Central memory CD4-positive, alpha-beta T cell (primary cell): ENCODE measurements around the gene TMTC3.
A peak's percentile ranks its signal among the peaks of the same experiment; 100 is the strongest.
"Not testable (repeated sequence)": the region's sequence is repeated elsewhere in the genome, so short reads cannot be mapped to it uniquely, and the experiment has no call there.

Source experiments
- DNase-seq: peaks from one replicate; pipeline ENCODE4 v3.0.0; 2022
- total RNA-seq, 3 experiments: gene quantifications; one replicate each; lab custom pipeline; 2026; lab: John Stamatoyannopoulos, UW

Gene TMTC3
- 22.6 to 31.8 (median 27.4) reads per million in 3 experiments for total RNA-seq

GRCh38 chr12:88141774-88142609, at the start of gene TMTC3, which contains the start of gene CEP290:
Gene TMTC3 (plus strand): TSS chr12:88142307. CDS start chr12:88148316, 6,009 bp downstream.
Gene CEP290 (minus strand): TSS chr12:88142088. CDS start chr12:88141307, 781 bp downstream.
- DNase-seq = peak; percentile 96

DNA sequence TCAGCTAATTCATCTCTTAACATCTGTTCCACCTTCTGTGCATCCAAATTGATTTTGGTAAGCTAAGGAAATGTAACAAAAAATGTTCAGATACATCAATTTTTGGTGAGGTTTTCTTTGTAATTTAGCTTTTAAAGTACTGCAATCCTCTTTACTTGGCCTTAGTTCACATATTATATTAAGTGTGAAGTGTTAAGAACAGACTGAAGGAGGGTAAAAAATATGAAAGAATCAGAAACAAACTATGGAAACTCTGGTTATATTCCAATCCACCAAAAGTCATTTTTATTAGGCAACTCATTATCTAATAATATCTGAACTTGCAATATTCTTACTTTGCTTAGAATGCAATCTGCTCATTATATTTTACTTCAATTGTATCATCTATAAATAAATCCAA, 49.3 kb upstream of the TMTC3 start:
- no peak for DNase-seq

- no peak for DNase-seq
These were observed 48.5 kb upstream of the TMTC3 start for GRCh38 chr12:88093573-88093972.

- no peak for DNase-seq
These were observed 34.1 kb upstream of the TMTC3 start for GRCh38 chr12:88108021-88108420.

DNA sequence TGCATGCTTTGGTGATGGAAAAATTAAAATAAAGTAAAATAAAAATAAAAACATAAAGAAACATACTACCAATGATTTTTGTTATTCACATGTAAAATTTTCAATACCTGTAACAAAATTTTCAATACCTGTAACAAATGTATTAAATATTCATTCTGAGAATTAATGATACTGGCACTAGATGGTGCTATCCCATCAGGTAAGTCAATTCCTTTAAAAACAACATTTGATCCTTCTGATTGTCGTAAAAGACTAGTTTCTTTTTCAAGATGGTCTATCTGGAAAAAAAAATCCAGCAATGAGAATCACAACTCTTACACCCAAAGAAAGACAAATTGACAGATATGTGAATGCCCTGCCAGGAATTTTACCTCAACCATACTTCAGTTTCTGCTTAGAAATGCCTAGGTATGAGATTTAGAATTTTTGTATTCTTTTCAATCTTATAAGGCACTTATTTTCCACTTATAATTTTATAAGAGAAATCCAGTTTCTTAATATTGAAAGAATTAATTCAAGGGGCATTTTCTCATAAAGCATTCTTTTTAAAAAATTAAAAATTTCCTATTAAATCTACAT, 30.9 kb upstream of the TMTC3 start:
- peak; percentile 26 for DNase-seq

DNA sequence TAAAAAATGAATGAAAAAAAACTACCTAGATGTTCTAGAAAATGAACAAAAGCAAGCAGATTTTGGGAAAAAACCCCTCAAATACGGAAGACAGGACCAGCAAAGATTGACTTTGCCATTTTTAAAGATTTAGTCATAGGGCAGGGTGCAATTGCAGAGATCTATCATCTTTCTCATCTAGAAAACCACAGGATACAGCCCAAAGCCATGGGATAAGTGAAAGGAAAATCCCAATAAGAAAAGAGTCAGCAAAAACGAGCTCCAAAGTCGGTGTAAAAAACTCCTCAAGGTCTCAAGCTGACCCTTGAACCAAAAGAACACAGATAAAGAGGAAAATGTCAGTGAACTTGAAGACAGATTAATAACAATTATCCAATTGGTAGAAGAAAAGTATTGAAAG, 28.2 kb upstream of the TMTC3 start:
- DNase-seq = no peak

- no peak for DNase-seq
These were observed 19.4 kb upstream of the TMTC3 start for GRCh38 chr12:88122666-88123065.

- DNase-seq = no peak
These were observed 15.0 kb upstream of the TMTC3 start for GRCh38 chr12:88127099-88127498.

DNA sequence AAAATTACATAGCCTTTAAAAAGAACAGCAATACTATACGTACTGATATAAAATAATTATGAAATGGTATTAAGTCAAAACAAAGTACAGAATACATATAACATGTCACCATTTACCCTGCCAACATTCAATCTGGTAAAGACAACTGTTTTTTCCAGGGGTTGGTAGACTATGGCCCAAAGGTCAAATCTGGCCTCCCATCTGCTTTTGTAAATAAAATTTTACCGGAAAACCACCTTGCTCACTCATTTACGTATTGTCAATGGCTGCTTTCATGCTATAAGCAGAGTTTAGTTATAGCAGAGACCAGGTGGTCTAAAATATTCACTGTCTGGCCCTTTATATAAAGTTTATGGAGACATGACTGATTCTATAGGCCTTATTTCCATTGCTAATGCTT, 14.3 kb upstream of the TMTC3 start:
- DNase-seq = no peak

DNA sequence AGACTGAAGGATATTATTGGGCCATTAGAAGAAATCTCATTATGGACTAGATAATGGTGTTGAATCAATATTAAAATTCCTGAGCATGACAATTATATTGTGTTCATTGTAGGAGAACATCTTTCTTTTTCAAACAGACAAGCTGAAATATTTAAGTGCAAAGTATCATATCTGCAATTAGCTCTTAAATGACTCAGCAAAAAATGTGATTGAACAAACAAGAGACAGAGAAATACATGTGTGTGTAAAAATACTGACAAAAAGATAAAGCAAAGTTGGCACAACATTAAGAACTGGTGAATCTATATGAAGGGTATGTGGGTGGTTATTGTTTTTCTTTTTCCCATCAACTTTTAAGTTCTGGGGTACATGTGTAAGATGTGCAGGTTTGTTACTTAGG, 9.7 kb upstream of the TMTC3 start:
- DNase-seq = no peak

DNA sequence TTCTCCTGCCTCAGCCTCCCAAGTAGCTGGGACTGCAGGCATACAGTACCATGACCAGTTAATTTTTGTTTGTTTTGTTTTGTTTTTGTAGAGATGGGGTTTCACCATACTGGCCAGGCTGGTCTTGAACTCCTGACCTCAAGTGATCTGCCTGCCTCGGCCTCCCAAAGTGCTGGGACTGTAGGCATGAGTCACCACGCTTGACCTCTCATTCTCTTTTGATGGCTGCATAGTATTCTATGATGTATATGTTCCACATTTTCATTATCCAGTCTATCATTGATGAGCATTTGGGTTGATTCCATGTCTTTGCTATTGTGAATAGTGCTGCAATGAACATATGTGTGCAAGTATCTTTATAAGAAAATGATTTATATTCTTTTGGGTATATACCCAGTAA, 8.9 kb upstream of the TMTC3 start:
- DNase-seq = not testable (repeated sequence)

GRCh38 chr12:88139711-88140110, 2.4 kb upstream of the TMTC3 start:
- DNase-seq = not testable (repeated sequence)

DNA sequence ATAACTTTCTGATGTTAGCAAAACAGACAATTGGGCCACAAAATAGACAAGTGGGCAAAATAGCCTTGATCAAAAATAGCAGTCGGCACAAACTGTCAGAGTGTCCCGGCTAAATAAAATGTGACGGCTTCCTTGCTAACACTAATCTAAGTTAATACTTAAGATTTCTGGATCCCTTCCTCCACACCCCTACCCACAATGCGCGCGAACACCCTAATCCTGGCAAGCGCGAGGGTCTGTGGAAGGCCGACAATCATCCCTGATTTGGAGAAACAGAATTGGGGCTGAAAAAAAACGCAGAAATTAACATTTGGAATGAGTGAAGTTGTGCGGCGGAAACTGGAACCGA, 708 bp upstream of the TMTC3 start:
- no peak for DNase-seq

DNA sequence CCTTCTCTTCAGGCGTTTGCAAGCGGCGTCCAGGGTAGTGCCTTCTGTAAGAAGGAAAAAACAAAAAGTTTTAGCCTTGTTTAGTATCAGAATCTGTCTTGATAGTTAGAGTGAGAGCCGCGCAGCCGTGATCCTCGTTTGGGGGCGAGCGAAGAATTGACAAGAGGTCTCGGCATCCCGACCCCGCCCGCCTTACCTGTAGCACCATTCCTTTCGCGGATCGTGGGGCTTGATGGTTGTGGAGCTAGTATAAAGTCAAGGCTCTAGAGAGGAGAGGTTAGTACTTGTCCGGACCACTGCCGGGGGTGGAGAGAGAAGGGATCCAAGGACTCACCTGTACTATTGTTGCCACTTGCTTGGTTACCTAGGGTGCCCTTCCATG, 494 bp downstream of the TMTC3 start:
- DNase-seq = no peak

DNA sequence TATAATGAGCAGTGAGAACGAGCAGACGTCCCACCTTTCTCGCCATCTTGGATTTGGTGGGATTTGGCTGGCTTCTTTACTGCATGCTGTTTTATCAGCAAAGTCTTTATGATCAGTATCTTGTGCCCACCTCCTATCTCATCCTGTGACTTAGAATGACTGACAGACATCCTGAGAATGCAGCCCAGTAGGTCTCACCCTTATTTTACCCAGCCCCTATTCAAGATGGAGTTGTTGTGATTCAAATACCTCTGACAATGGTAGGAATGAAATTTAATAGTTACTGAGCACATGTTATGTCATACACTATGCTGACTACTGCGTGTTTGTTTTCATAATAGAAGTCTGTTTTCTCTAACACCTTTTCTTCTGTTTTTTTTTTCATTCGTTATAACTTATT, 1.9 kb downstream of the TMTC3 start:
- no peak for DNase-seq

DNA sequence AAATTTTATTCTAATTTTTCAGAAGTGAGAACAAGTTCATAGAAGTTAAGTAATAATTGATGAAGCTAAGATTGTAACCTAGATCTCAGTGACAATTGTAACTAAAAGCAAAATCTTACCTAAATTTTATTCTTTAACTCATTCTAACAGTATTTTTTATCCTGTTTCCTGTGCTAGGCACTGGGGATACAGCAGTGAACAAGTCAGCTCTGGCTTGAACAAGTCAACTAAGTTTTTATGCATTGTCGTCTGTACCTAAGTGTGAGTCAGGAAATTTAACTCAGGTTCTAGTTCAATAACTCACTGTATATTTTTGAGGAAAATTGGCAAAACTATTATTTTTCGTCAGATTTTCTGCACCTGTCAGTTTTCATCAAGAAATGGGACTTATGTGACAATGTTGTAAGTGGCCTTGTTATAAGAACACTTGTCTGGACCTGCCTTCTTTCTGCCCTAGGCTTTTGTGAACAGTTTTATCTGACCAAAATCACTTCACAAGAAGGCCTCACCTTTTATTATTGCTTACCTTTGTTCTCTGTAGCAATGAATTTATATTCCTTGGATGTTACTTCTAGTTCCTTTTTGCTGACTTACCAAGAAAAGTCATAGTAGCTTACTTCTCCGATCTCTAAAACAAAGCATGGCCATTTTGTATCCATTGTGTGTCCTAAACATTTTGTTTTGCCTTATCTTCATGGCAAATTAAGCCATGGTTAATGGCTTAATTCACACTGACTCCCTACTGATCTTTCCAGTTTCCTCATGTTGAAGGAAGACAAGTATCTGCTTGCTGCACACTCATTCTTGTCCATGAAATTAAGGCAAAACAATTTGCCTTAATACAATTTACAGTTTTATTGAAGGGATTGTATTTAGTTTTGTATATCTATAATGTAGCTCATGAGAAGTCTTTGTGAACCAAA, 2.7 kb downstream of the TMTC3 start:
- DNase-seq = no peak

DNA sequence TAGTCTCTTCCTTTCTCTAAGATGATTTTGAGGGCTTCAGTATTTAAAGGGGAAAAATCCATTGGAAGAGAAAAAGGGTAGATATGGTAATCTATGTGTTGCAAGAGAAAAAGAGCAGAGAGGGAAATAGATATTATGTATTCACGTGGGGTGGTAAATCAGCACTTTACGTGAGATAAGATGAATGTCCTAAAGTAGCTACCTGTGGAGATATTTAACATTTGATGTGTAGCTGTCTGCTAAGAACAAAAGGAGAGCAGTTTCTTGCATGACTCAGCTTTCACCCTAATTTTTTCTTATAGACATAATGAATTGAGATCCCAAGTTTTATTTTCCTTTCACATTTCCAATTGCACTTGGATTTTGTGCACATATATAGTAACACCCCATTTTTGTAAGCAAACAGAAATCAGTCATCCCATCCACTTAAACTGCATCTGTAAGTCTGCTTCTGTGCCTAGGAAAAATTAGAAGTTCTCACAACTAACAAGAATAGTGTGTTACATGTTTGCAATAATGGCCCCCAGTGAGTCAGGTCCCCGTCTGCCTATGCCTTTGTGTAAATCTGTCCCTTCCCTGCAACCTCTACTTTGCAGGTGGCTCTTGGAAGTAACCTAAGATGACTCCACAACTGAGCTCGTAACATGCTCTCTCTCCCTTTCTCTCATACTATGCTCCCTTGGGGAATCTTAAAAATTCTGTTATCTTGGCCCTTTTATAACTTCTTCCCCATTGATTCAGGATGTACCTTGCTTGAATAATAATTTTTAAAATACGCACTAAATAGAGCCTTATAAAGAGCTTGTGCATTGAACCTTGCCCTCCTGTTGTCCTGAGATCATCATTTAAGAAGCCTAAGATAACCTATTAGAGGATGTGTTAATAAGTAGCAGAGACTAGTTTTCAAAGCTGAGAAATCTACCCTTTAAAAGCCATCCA, 3.7 kb downstream of the TMTC3 start:
- no peak for DNase-seq

GRCh38 chr12:88150063-88150462, 8.0 kb downstream of the TMTC3 start:
- DNase-seq = no peak

DNA sequence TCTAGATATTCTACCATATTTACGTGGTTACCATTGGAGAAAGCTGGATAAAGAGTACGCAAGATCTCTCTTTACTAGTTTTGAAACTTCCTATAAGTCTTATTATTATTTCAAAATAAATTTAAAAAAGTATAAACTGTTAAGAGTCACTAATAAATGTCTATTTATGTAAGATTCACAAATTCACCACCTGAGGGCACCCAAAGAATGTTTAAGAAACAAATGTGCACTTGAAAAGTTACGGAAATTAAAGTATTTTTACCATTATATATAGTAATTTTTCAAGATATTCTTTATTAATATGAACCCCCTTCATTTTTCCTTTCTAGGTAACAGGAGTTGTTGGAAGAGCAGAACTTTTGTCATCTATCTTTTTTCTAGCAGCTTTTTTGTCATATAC, 11.9 kb downstream of the TMTC3 start:
- DNase-seq = no peak

- no peak for DNase-seq
These were observed 14.1 kb downstream of the TMTC3 start for GRCh38 chr12:88156075-88156654.

DNA sequence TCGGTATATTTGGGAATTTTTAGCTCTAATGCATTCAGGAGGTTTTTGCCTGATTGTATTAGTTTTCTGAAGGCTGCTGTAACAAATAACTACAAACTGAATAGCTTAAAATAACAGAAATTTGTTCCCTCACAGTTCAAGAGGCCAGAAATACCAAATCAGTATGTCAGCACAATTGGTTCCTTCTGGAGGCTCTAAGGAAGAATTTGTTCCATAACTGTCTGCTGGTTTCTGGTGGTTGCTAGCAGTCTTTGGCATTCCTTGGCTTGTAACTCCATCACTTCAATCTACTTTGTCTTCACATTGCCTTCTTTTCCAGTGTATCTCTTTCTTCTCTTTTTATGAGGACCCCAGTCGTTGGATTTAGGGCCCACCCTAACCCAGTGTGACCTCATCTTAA, 21.3 kb downstream of the TMTC3 start:
- no peak for DNase-seq

DNA sequence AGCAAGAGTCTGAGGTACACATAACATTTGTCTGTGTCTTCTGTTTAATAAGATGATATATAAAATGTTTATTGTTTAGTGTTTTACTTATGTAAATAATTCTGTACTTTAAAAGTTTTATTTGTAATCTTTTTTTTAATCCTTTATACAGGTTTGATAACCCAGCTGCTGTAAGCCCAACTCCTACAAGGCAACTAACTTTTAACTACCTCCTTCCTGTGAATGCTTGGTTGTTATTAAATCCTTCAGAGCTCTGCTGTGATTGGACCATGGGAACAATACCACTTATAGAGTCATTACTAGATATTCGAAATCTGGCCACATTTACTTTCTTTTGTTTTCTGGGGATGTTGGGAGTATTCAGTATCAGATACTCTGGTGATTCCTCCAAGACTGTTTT, 24.1 kb downstream of the TMTC3 start:
- no peak for DNase-seq
